B cell (primary cell): Measurements from ENCODE around the gene PHYHIPL. TPM values are rescaled to one million over a fixed set of nuclear protein-coding genes. Genes with fewer than 3 reads are reported as not detected.

Source experiments
- ATAC-seq: fragments of 200-7000 bp; cut with Tn5 transposase; one replicate; pipeline ENCODE4 v1.10.0; 2021; ENCODE audit warnings: low read depth, mild to moderate bottlenecking, moderate number of reproducible peaks, moderate library complexity
- CTCF ChIA-PET: fragments of 350-600 bp; sonication (Branson Sonifier 250); formaldehyde crosslinking; loops from one replicate; lab custom pipeline; 2021; ENCODE audit warnings: antibody characterized with exemption, inconsistent platforms; lab: Charles Lee
- POLR2A ChIA-PET: fragments of 350-600 bp; sonication (Branson Sonifier 250); formaldehyde crosslinking; loops from one replicate; lab custom pipeline; 2021; ENCODE audit warnings: antibody characterized with exemption; lab: Charles Lee
- DNase-seq: peaks from one replicate; pipeline ENCODE4 v3.0.0; 2013
- H2AFZ ChIP-seq: 2 replicates; pipeline ENCODE4 v1.6.1; 2012; ENCODE audit warnings: mild to moderate bottlenecking, low read depth, low read length; ENCODE audit not compliant: insufficient read depth, poor library complexity, severe bottlenecking
- H3K27ac ChIP-seq, 2 donors: 1 replicate in 1 of 2; 2 replicates in 1 of 2; pipeline ENCODE4 v1.5.1; 2012 to 2013; ENCODE audit warnings: low read length in 2 of 2, mild to moderate bottlenecking in 2 of 2, moderate library complexity in 1 of 2
- H3K27me3 ChIP-seq, 4 experiments: fragments of 200-600 bp in 1 of 4; sonication (generic) in 1 of 4; replicated peaks in 1 of 4; 1 replicate in 2 of 4; 2 replicates in 2 of 4; pipeline versions ENCODE4 v1.6.1 to v1.7.0; 2013 to 2016; ENCODE audit warnings: low read length in 3 of 4, mild to moderate bottlenecking in 2 of 4, mixed read lengths in 1 of 4, moderate library complexity in 1 of 4; ENCODE audit not compliant: insufficient read depth in 4 of 4, control insufficient read depth in 3 of 4; ENCODE audit errors: control extremely low read depth in 1 of 4
- H3K36me3 ChIP-seq, 2 experiments: replicated peaks in 1 of 2; 1 replicate in 1 of 2; 2 replicates in 1 of 2; pipeline versions ENCODE4 v1.6.1 to v1.7.1; 2013; ENCODE audit warnings: low read length in 1 of 2; ENCODE audit not compliant: insufficient read depth in 2 of 2, control insufficient read depth in 1 of 2; ENCODE audit errors: control extremely low read depth in 1 of 2, extremely low read depth in 1 of 2
- H3K4me1 ChIP-seq, 2 donors: fragments of 200-600 bp in 1 of 2; sonication (generic) in 1 of 2; 1 replicate in 1 of 2; 2 replicates in 1 of 2; pipeline versions ENCODE4 v1.5.1 to v1.6.1; 2013 to 2017; ENCODE audit warnings: low read length in 2 of 2; ENCODE audit not compliant: control insufficient read depth in 2 of 2, insufficient read depth in 2 of 2
- H3K4me2 ChIP-seq: replicated peaks from 2 replicates; pipeline ENCODE3; 2012; ENCODE audit warnings: mild to moderate bottlenecking, low read depth, low read length; ENCODE audit not compliant: poor library complexity, severe bottlenecking
- H3K4me3 ChIP-seq, 5 experiments: fragments of 200-600 bp in 1 of 5; sonication (generic) in 1 of 5; 1 replicate in 3 of 5; 2 replicates in 2 of 5; pipeline versions ENCODE4 v1.5.1 to v1.7.0; 2011 to 2016; ENCODE audit warnings: low read length in 4 of 5, mild to moderate bottlenecking in 4 of 5, low read depth in 2 of 5, control low read depth in 1 of 5, moderate library complexity in 1 of 5; ENCODE audit not compliant: insufficient read depth in 1 of 5; ENCODE audit errors: control extremely low read depth in 1 of 5, extremely low read depth in 1 of 5
- H3K79me2 ChIP-seq: fragments of 200-600 bp; sonication (generic); one replicate; pipeline ENCODE4 v1.6.0; 2016; ENCODE audit warnings: low read length; ENCODE audit not compliant: control insufficient read depth, insufficient read depth
- H3K9ac ChIP-seq: fragments of 200-600 bp; sonication (generic); 2 replicates; pipeline ENCODE4 v1.6.1; 2017; ENCODE audit warnings: mild to moderate bottlenecking, low read length, moderate library complexity
- H3K9me3 ChIP-seq, 3 donors: one replicate each; pipeline versions ENCODE4 v1.6.1 to v1.7.1; 2013; ENCODE audit warnings: low read length in 2 of 3; ENCODE audit not compliant: control insufficient read depth in 2 of 3, insufficient read depth in 1 of 3; ENCODE audit errors: control extremely low read depth in 1 of 3
- H4K20me1 ChIP-seq: 2 replicates; pipeline ENCODE4 v1.6.0; 2012; ENCODE audit warnings: mild to moderate bottlenecking, low read length; ENCODE audit not compliant: insufficient read depth, control insufficient read depth, poor library complexity, severe bottlenecking
- H3K27ac Mint-ChIP-seq: one replicate; pipeline ENCODE4 v1.8.0; 2021; ENCODE audit warnings: mixed read lengths
- H3K27me3 Mint-ChIP-seq: one replicate; pipeline ENCODE4 v1.8.0; 2021; ENCODE audit warnings: mixed read lengths
- H3K4me1 Mint-ChIP-seq: one replicate; pipeline ENCODE4 v1.8.0; 2021; ENCODE audit warnings: mixed read lengths
- H3K4me3 Mint-ChIP-seq: one replicate; pipeline ENCODE4 v1.8.0; 2021; ENCODE audit warnings: mixed read lengths
- H3K9me3 Mint-ChIP-seq: one replicate; pipeline ENCODE4 v1.8.0; 2022; ENCODE audit warnings: mixed read lengths; ENCODE audit not compliant: insufficient read depth
- EZH2 ChIP-seq: IDR thresholded peaks from 2 replicates; pipeline ENCODE4 v1.6.1; 2012; ENCODE audit warnings: borderline replicate concordance, low read depth, mild to moderate bottlenecking, moderate library complexity, low read length; ENCODE audit not compliant: insufficient read depth, poor library complexity, severe bottlenecking
- intact Hi-C: fragments of 100-400 bp; cut with micrococcal nuclease; formaldehyde crosslinking; loops from one replicate; pipeline ENCODE4 v1.10.0; 2022
- polyA plus RNA-seq: library from polyadenylated mRNA; depleted of rRNA; stranded (reverse); fragments of >200 nt; gene quantifications from 2 replicates; pipeline ENCODE4 v1.2.3, GENCODE V29; 2012
- total RNA-seq, 2 donors: library from RNA; stranded (reverse); fragments of 120-200 nt in 1 of 2; gene quantifications; 1 replicate in 1 of 2; 2 replicates in 1 of 2; pipeline versions ENCODE4 v1.2.3 to v1.2.4, GENCODE V29; 2013 to 2022
- TF ChIP-seq, protein P1 (sequence below): fragments of 200-600 bp; IDR thresholded peaks from one replicate; pipeline ENCODE4 v1.8.0; 2022; ENCODE audit warnings: antibody characterized with exemption, mild to moderate bottlenecking

PHYHIPL gene
- total and polyA plus RNA-seq, 2 donors (not counting 1 experiment from before 2014, with no cell fraction given), result not detected

DNA sequence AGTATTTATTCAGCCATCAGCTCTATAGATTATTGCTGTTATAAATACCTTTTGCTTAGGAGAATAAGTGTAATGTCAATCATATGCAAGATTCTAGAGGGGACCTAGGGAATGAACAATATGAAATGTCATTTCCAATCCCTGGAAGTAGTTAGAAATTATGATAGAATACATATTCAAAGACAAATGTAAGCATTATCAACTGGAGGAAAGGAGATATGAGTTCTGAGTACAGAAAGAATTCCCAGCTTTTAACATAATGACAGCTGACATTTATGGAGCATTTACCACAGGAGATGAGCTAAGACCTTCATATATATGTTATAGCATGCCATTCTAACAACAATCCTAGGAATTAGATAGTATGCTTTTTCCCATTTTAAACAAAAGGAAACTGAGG, 99.7 kb downstream of the PHYHIPL start:
- no peak overlapping the region for H3K27ac Mint-ChIP-seq
- Histone ChIP-seq H3K27me3 (no peaks in the 10 kb centered on the region), H3K9me3 (no peaks in the 10 kb centered on the region), H4K20me1 (no peaks in the 10 kb centered on the region), H3K36me3 (no peaks in the 10 kb centered on the region), H3K9ac (no peak overlapping the region), H3K27ac (no peak overlapping the region), H2AFZ (no peak overlapping the region), H3K4me1 (no peaks in the 10 kb centered on the region), H3K4me2 (no peak overlapping the region), H3K4me3 (no peak overlapping the region), H3K79me2 (no peaks in the 10 kb centered on the region)
- H3K9me3 Mint-ChIP-seq, result no peaks in the 10 kb centered on the region
- no peaks in the 10 kb centered on the region for H3K4me1 Mint-ChIP-seq
- ChIA-PET POLR2A (no interaction called here), CTCF (no interaction called here)
- no peak for TF ChIP-seq EZH2
- TF ChIP-seq, protein P1, sequence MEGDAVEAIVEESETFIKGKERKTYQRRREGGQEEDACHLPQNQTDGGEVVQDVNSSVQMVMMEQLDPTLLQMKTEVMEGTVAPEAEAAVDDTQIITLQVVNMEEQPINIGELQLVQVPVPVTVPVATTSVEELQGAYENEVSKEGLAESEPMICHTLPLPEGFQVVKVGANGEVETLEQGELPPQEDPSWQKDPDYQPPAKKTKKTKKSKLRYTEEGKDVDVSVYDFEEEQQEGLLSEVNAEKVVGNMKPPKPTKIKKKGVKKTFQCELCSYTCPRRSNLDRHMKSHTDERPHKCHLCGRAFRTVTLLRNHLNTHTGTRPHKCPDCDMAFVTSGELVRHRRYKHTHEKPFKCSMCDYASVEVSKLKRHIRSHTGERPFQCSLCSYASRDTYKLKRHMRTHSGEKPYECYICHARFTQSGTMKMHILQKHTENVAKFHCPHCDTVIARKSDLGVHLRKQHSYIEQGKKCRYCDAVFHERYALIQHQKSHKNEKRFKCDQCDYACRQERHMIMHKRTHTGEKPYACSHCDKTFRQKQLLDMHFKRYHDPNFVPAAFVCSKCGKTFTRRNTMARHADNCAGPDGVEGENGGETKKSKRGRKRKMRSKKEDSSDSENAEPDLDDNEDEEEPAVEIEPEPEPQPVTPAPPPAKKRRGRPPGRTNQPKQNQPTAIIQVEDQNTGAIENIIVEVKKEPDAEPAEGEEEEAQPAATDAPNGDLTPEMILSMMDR, result no peak
- ATAC-seq, result no peak
- intact Hi-C loops, result no loop called here
- H3K4me3 Mint-ChIP-seq, result no peak overlapping the region
- no peak for DNase-seq
- peaks cover 4% of the 10 kb centered on the region for H3K27me3 Mint-ChIP-seq

DNA sequence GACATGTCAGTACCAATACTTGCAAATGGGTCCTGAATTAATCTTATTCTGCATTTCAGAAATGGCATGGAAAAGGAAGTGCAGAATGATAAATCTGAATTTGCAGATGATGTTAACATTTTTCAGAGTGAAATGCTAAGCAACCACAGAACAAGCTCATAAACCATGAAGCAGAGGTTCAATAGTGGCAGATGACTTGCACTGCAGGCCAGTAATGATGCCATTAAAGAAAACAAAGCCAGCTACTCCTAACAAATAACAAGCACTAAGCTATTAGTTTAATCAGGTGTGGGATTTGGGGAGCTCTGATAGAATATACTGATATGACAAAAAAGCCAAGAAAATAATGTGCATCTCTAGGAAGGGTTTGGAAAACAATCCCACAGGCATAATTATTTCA, 100.5 kb downstream of the PHYHIPL start:
- peaks cover 3% of the 10 kb centered on the region for H3K27me3 Mint-ChIP-seq
- CTCF ChIA-PET, result no interaction called here

More for the DNA sequence above, 100.5 kb downstream of the PHYHIPL start:
- H3K4me1 Mint-ChIP-seq, result no peaks in the 10 kb centered on the region
- H3K4me3 Mint-ChIP-seq, result no peak overlapping the region
- no peaks in the 10 kb centered on the region for H3K4me1 ChIP-seq
- H4K20me1 ChIP-seq, result no peaks in the 10 kb centered on the region
- POLR2A ChIA-PET, result no interaction called here
- intact Hi-C loops, result no loop called here
- H3K36me3 ChIP-seq, result no peaks in the 10 kb centered on the region
- DNase-seq (no peak), ATAC-seq (no peak)
- no peak overlapping the region for H3K27ac Mint-ChIP-seq
- H3K27me3 ChIP-seq, result no peaks in the 10 kb centered on the region
- no peaks in the 10 kb centered on the region for H3K9me3 Mint-ChIP-seq
- H3K79me2 ChIP-seq, result no peaks in the 10 kb centered on the region
- no peak overlapping the region for H2AFZ ChIP-seq
- H3K27ac ChIP-seq, result no peak overlapping the region
- H3K9ac ChIP-seq, result no peak overlapping the region
- H3K4me2 ChIP-seq, result no peak overlapping the region
- no peaks in the 10 kb centered on the region for H3K9me3 ChIP-seq
- no peak overlapping the region for H3K4me3 ChIP-seq
- TF ChIP-seq, protein P1, result no peak
- TF ChIP-seq EZH2, result no peak
